IMR-90 (cell line): Measurements from ENCODE around the gene CAMTA2. TPM values are rescaled to one million over a fixed set of nuclear protein-coding genes. Genes with fewer than 3 reads are reported as not detected.

Experiments
- ATAC-seq: fragments of 200-7000 bp; cut with Tn5 transposase; 2 replicates; pipeline ENCODE4 v1.9.1; 2020; ENCODE audit warnings: low read depth, mild to moderate bottlenecking, moderate library complexity
- BruUV-seq: library from RNA; stranded (reverse); fragments of 400-500 nt; replicated peaks from 2 replicates; lab custom pipeline; 2021; lab: Mats Ljungman, UMichigan
- CTCF ChIA-PET: fragments of 300-600 bp; formaldehyde crosslinking; extraction: SDS; loops from one replicate; lab custom pipeline; 2021; ENCODE audit warnings: antibody characterized with exemption; lab: Yijun Ruan, JAX
- POLR2A ChIA-PET: fragments of 300-600 bp; sonication (Branson Sonifier 250); formaldehyde crosslinking; loops from one replicate; lab custom pipeline; 2022; ENCODE audit warnings: antibody characterized with exemption; ENCODE audit not compliant: unreplicated experiment; lab: Charles Lee
- DNase-seq: peaks from one replicate; pipeline ENCODE4 v3.0.0; 2013
- H2AFZ ChIP-seq: replicated peaks from 2 replicates; pipeline ENCODE3; 2013; ENCODE audit warnings: low read length, mild to moderate bottlenecking; ENCODE audit not compliant: poor library complexity
- H2AK5ac ChIP-seq: 2 replicates; pipeline ENCODE4 v1.6.1; 2013; ENCODE audit warnings: low read depth, low read length, inconsistent platforms
- H2AK9ac ChIP-seq: replicated peaks from 2 replicates; pipeline ENCODE3; 2013; ENCODE audit warnings: mild to moderate bottlenecking, low read depth, low read length, moderate library complexity; ENCODE audit not compliant: poor library complexity
- H2BK120ac ChIP-seq: 2 replicates; pipeline ENCODE4 v1.6.1; 2013; ENCODE audit warnings: low read depth, low read length, inconsistent platforms
- H2BK15ac ChIP-seq: 3 replicates; pipeline ENCODE4 v1.6.1; 2013; ENCODE audit warnings: low read depth, low read length, inconsistent platforms
- H2BK20ac ChIP-seq: 2 replicates; pipeline ENCODE4 v1.6.1; 2013; ENCODE audit warnings: low read depth, mild to moderate bottlenecking, inconsistent platforms, low read length, moderate library complexity
- H2BK5ac ChIP-seq: 2 replicates; pipeline ENCODE4 v1.6.1; 2013; ENCODE audit warnings: mild to moderate bottlenecking, low read depth, low read length, inconsistent platforms; ENCODE audit not compliant: poor library complexity, severe bottlenecking
- H3K14ac ChIP-seq: replicated peaks from 2 replicates; pipeline ENCODE4 v1.6.1; 2013; ENCODE audit warnings: low read depth, low read length, inconsistent platforms
- H3K18ac ChIP-seq: 2 replicates; pipeline ENCODE4 v1.6.1; 2013; ENCODE audit warnings: low read depth, low read length, control low read depth
- H3K23ac ChIP-seq: 2 replicates; pipeline ENCODE4 v1.6.1; 2013; ENCODE audit warnings: low read depth, low read length, inconsistent platforms
- H3K27ac ChIP-seq: 2 replicates; pipeline ENCODE4 v1.5.1; 2013; ENCODE audit warnings: mild to moderate bottlenecking, control low read depth, low read length; ENCODE audit not compliant: insufficient read depth
- H3K27me3 ChIP-seq: 2 replicates; pipeline ENCODE4 v1.6.1; 2013; ENCODE audit warnings: low read length; ENCODE audit not compliant: control insufficient read depth, insufficient read depth
- H3K36me3 ChIP-seq: 2 replicates; pipeline ENCODE4 v1.6.1; 2013; ENCODE audit warnings: low read length, mixed read lengths; ENCODE audit not compliant: control insufficient read depth, insufficient read depth
- H3K4ac ChIP-seq: 2 replicates; pipeline ENCODE4 v1.6.1; 2013; ENCODE audit warnings: low read depth, low read length, inconsistent platforms
- H3K4me1 ChIP-seq: 2 replicates; pipeline ENCODE4 v1.6.1; 2013; ENCODE audit warnings: low read length, mixed read lengths; ENCODE audit not compliant: control insufficient read depth, insufficient read depth
- H3K4me2 ChIP-seq: 2 replicates; pipeline ENCODE4 v1.6.1; 2013; ENCODE audit warnings: low read depth, mild to moderate bottlenecking, control low read depth, low read length, moderate library complexity
- H3K4me3 ChIP-seq: 2 replicates; pipeline ENCODE4 v1.5.1; 2013; ENCODE audit warnings: low read depth, mild to moderate bottlenecking, control low read depth, low read length, moderate library complexity; ENCODE audit not compliant: insufficient read depth
- H3K56ac ChIP-seq: 2 replicates; pipeline ENCODE4 v1.6.1; 2013; ENCODE audit warnings: low read length, inconsistent platforms; ENCODE audit not compliant: insufficient read depth; ENCODE audit errors: extremely low read depth
- H3K79me1 ChIP-seq, 2 experiments: 2 replicates each; pipeline ENCODE4 v1.6.1; 2013; ENCODE audit warnings: low read length in 2 of 2, inconsistent platforms in 1 of 2, low read depth in 1 of 2
- H3K9ac ChIP-seq: 2 replicates; pipeline ENCODE4 v1.6.1; 2013; ENCODE audit warnings: low read depth, low read length, control low read depth
- H3K9me1 ChIP-seq: 2 replicates; pipeline ENCODE4 v1.6.1; 2013; ENCODE audit warnings: low read length, inconsistent platforms; ENCODE audit not compliant: insufficient read depth
- H3K9me3 ChIP-seq: 2 replicates; pipeline ENCODE4 v1.6.1; 2013; ENCODE audit warnings: low read length; ENCODE audit not compliant: control insufficient read depth, insufficient read depth
- H4K20me1 ChIP-seq: 2 replicates; pipeline ENCODE4 v1.6.1; 2013; ENCODE audit warnings: low read length, inconsistent platforms; ENCODE audit not compliant: insufficient read depth
- H4K5ac ChIP-seq: 2 replicates; pipeline ENCODE4 v1.6.1; 2013; ENCODE audit warnings: mild to moderate bottlenecking, low read depth, low read length, control low read depth
- H4K8ac ChIP-seq, 2 experiments: 2 replicates each; pipeline ENCODE4 v1.6.1; 2013; ENCODE audit warnings: low read depth in 2 of 2, low read length in 2 of 2, control low read depth in 1 of 2, inconsistent platforms in 1 of 2
- H4K91ac ChIP-seq: 2 replicates; pipeline ENCODE4 v1.6.1; 2013; ENCODE audit warnings: low read depth, low read length, inconsistent platforms; ENCODE audit not compliant: insufficient read depth
- BHLHE40 ChIP-seq: fragments of 150-350 bp; IDR thresholded peaks from 2 replicates; pipeline ENCODE4 v1.6.1; 2016; ENCODE audit warnings: mild to moderate bottlenecking, low read depth, low read length
- CEBPB ChIP-seq: IDR thresholded peaks from 2 replicates; pipeline ENCODE4 v1.6.1; 2012; ENCODE audit warnings: low read depth, low read length, improper control_type of control experiment
- CHD1 ChIP-seq: IDR thresholded peaks from 2 replicates; pipeline ENCODE4 v1.6.1; 2012; ENCODE audit warnings: low read depth, low read length, improper control_type of control experiment
- CTCF ChIP-seq: conservative IDR thresholded peaks from 2 replicates; pipeline ENCODE4 v1.5.1; 2012; ENCODE audit warnings: mild to moderate bottlenecking, low read depth, low read length, improper control_type of control experiment
- ELK1 ChIP-seq: fragments of 150-350 bp; IDR thresholded peaks from 2 replicates; pipeline ENCODE4 v1.6.1; 2016; ENCODE audit warnings: low read depth, mild to moderate bottlenecking, low read length, moderate library complexity, borderline replicate concordance
- FOS ChIP-seq: fragments of 150-350 bp; IDR thresholded peaks from 2 replicates; pipeline ENCODE4 v1.6.1; 2016; ENCODE audit warnings: low read depth, low read length
- MAFK ChIP-seq: IDR thresholded peaks from 2 replicates; pipeline ENCODE4 v1.6.1; 2012; ENCODE audit warnings: low read depth, low read length, improper control_type of control experiment
- MAZ ChIP-seq: IDR thresholded peaks from 2 replicates; pipeline ENCODE4 v1.6.1; 2012; ENCODE audit warnings: low read depth, mild to moderate bottlenecking, low read length, improper control_type of control experiment, moderate library complexity, borderline replicate concordance
- MXI1 ChIP-seq: IDR thresholded peaks from 2 replicates; pipeline ENCODE4 v1.6.1; 2012; ENCODE audit warnings: low read depth, mild to moderate bottlenecking, low read length, moderate library complexity, borderline replicate concordance
- NFE2L2 ChIP-seq: fragments of 150-350 bp; IDR thresholded peaks from 2 replicates; pipeline ENCODE4 v1.6.1; 2016; ENCODE audit warnings: low read depth, mild to moderate bottlenecking, low read length
- POLR2A ChIP-seq: IDR thresholded peaks from 2 replicates; pipeline ENCODE4 v1.6.1; 2012; ENCODE audit warnings: mild to moderate bottlenecking, low read depth, low read length
- RAD21 ChIP-seq: IDR thresholded peaks from 2 replicates; pipeline ENCODE4 v1.6.1; 2012; ENCODE audit warnings: low read length, improper control_type of control experiment
- RCOR1 ChIP-seq: IDR thresholded peaks from 2 replicates; pipeline ENCODE4 v1.6.1; 2012; ENCODE audit warnings: mild to moderate bottlenecking, low read length, improper control_type of control experiment; ENCODE audit not compliant: insufficient replicate concordance
- RFX5 ChIP-seq: IDR thresholded peaks from 2 replicates; pipeline ENCODE4 v1.8.0; 2012; ENCODE audit warnings: low read depth, mild to moderate bottlenecking, low read length, moderate library complexity
- SMC3 ChIP-seq: fragments of 150-350 bp; IDR thresholded peaks from 2 replicates; pipeline ENCODE4 v1.6.1; 2016; ENCODE audit warnings: low read depth, mild to moderate bottlenecking, antibody characterized with exemption, low read length, moderate library complexity
- USF2 ChIP-seq: fragments of 150-350 bp; IDR thresholded peaks from 2 replicates; pipeline ENCODE4 v1.6.1; 2017; ENCODE audit warnings: mild to moderate bottlenecking, antibody characterized with exemption, low read length, low read depth
- whole genome bisulfite sequencing, 2 experiments: methylation state at CpG; one replicate each; pipeline versions ENCODE4 v1.1.5 to v1.1.7; 2013; ENCODE audit warnings: missing lambda C conversion rate in 2 of 2; ENCODE audit not compliant: insufficient read length in 1 of 2; ENCODE audit errors: extremely low coverage in 2 of 2; 5-methylcytosine and 5-hydroxymethylcytosine counted together
- dilution Hi-C: fragments of 300-500 bp; cut with HindIII; formaldehyde crosslinking; loops from one replicate; pipeline ENCODE4 v1.14.3; 2018; ENCODE audit warnings: low sequenced_read_pairs; ENCODE audit not compliant: unreplicated experiment
- in situ Hi-C: fragments of 300-500 bp; cut with MboI; formaldehyde crosslinking; loops from 3 replicates; pipeline ENCODE4 v1.14.3; 2019; ENCODE audit warnings: low sequenced_read_pairs, inconsistent platforms, mixed read lengths
- intact Hi-C: fragments of 100-400 bp; cut with micrococcal nuclease; formaldehyde crosslinking; loops from 2 replicates; pipeline ENCODE4 v1.10.0; 2022
- polyA plus RNA-seq, 3 experiments: library from polyadenylated mRNA; depleted of rRNA; stranded (reverse); fragments of >200 nt; gene quantifications; 2 replicates each; pipeline ENCODE4 v1.2.3, GENCODE V29; 2012; ENCODE audit warnings: low replicate concordance in 1 of 3
- total RNA-seq: library from RNA; depleted of rRNA; stranded (reverse); fragments of >200 nt; gene quantifications from 2 replicates; pipeline ENCODE4 v1.2.3, GENCODE V29; 2012

Gene CAMTA2
- total and polyA plus RNA-seq, 2 of the 4 experiments (the other 2 are of a cell fraction): 1.4 to 54.7 TPM

- Histone ChIP-seq H2BK20ac (no peak overlapping the region), H2BK5ac (no peak overlapping the region), H3K36me3 (no peaks in the 10 kb centered on the region), H2AK9ac (no peak overlapping the region), H3K9me3 (no peaks in the 10 kb centered on the region), H3K4me1 (peaks cover 6% of the 10 kb centered on the region), H3K56ac (no peak overlapping the region), H4K8ac (no peak overlapping the region), H3K18ac (no peak overlapping the region), H2AFZ (no peak overlapping the region), H3K79me1 (peaks cover 5 to 25% of the 10 kb centered on the region in 2 experiments; a peak in 3 of 4 replicates), H3K23ac (no peak overlapping the region), H4K5ac (no peak overlapping the region), H2BK120ac (no peak overlapping the region), H3K9me1 (peaks cover 9% of the 10 kb centered on the region), H3K4me2 (no peak overlapping the region), H3K9ac (no peak overlapping the region), H3K4ac (no peak overlapping the region), H4K20me1 (peaks cover 2% of the 10 kb centered on the region; the same call in 1 of the 2 replicates), H3K27ac (no peak overlapping the region), H3K27me3 (no peaks in the 10 kb centered on the region), H2BK15ac (no peak overlapping the region), H3K14ac (no peak overlapping the region), H3K4me3 (no peak overlapping the region), H2AK5ac (no peak overlapping the region), H4K91ac (no peak overlapping the region)
- CTCF ChIA-PET: no interaction called here
- in situ Hi-C loops (no loop called here), intact Hi-C loops (no loop called here), dilution Hi-C loops (no loop called here)
- DNase-seq: no peak
- no TSS peak for BruUV-seq
- no peak for ATAC-seq
- no CpG with 5 or more reads among the region's 6 CpGs for WGBS, 2 experiments
- POLR2A ChIA-PET: interaction anchor here (0.6 kb wide), 1 partner anchor 29 kb away, joined by 3 read pairs; no protein-coding TSS in a partner anchor
- TF ChIP-seq CEBPB (no peak), RFX5 (no peak), MAZ (no peak), MXI1 (no peak), RAD21 (no peak), NFE2L2 (no peak), POLR2A (no peak), ELK1 (no peak), USF2 (no peak), CHD1 (no peak), MAFK (no peak), BHLHE40 (no peak), RCOR1 (no peak), CTCF (no peak), FOS (no peak), SMC3 (no peak)
Measured at GRCh38 chr17:4994081-4994595, 6.7 kb upstream of the CAMTA2 start.
